Activated naive CD4-positive, alpha-beta T cell (primary cell): Measurements from ENCODE around the gene EIF4E1B.

Experiments used
- DNase-seq, 4 experiments: peaks; one replicate each; lab custom pipeline; 2025; lab: John Stamatoyannopoulos, UW

The EIF4E1B gene

GRCh38 chr5:176664479-176664878, 34.0 kb downstream of the EIF4E1B start:
- DNase-seq: no peak

- DNase-seq: no peak
Observed at GRCh38 chr5:176664886-176665285, 34.4 kb downstream of the EIF4E1B start.

- DNase-seq: no peak
Observed at GRCh38 chr5:176665517-176665916, 35.0 kb downstream of the EIF4E1B start.

GRCh38 chr5:176667637-176668036, 37.2 kb downstream of the EIF4E1B start:
- no peak for DNase-seq

GRCh38 chr5:176670449-176670848, 40.0 kb downstream of the EIF4E1B start:
- DNase-seq: no peak

- no peak for DNase-seq
Observed at GRCh38 chr5:176671399-176671798, 40.9 kb downstream of the EIF4E1B start.

GRCh38 chr5:176671890-176672747, 41.6 kb downstream of the EIF4E1B start:
- no peak for DNase-seq

- DNase-seq: no peak
Observed at GRCh38 chr5:176673651-176674583, 43.4 kb downstream of the EIF4E1B start.

GRCh38 chr5:176674799-176675198, 44.3 kb downstream of the EIF4E1B start:
- no peak for DNase-seq

GRCh38 chr5:176675676-176676360, 45.3 kb downstream of the EIF4E1B start:
- DNase-seq: no peak

- DNase-seq: no peak
Observed at GRCh38 chr5:176676361-176676824, 45.9 kb downstream of the EIF4E1B start.

- no peak for DNase-seq
Observed at GRCh38 chr5:176677209-176677939, 46.9 kb downstream of the EIF4E1B start.

GRCh38 chr5:176678584-176678983, 48.1 kb downstream of the EIF4E1B start:
- no peak for DNase-seq

GRCh38 chr5:176679365-176680225, 49.1 kb downstream of the EIF4E1B start:
- DNase-seq: no peak

GRCh38 chr5:176680226-176680563, 49.7 kb downstream of the EIF4E1B start:
- DNase-seq: no peak

- no peak for DNase-seq
Observed at GRCh38 chr5:176682016-176682531, 51.6 kb downstream of the EIF4E1B start.

GRCh38 chr5:176685010-176685409, 54.5 kb downstream of the EIF4E1B start:
- no peak for DNase-seq

- DNase-seq: no peak
Observed at GRCh38 chr5:176687247-176687646, 56.8 kb downstream of the EIF4E1B start.

GRCh38 chr5:176687881-176688280, 57.4 kb downstream of the EIF4E1B start:
- DNase-seq: no peak

GRCh38 chr5:176690911-176691310, 60.4 kb downstream of the EIF4E1B start:
- no peak for DNase-seq
